ENCODE results near the gene HS3ST5.

Gene HS3ST5

GRCh38 chr6:114009192-114009591 is 333.6 kb downstream of the HS3ST5 start:
- POLR2A ChIA-PET = no interaction called here

GRCh38 chr6:114008331-114008730 is 334.5 kb downstream of the HS3ST5 start:
- no peak for DNase-seq (ENCODE audit: extremely low spot score)
- no peak for TF ChIP-seq HDGF (IDR thresholded peaks at IDR 0.05; ENCODE audit: borderline replicate concordance)
- TF ChIP-seq FOXK2 (IDR thresholded peaks at IDR 0.05) = no peak
- TF ChIP-seq BHLHE40 (IDR thresholded peaks at IDR 0.05; ENCODE audit: borderline replicate concordance) = no peak
- TF ChIP-seq SP1 (IDR thresholded peaks at IDR 0.05) = no peak
- TF ChIP-seq ZNF384 (IDR thresholded peaks at IDR 0.05) = no peak
- no peak for TF ChIP-seq ELF4 (IDR thresholded peaks at IDR 0.05)
- no peak for TF ChIP-seq CTBP1 (IDR thresholded peaks at IDR 0.05; ENCODE audit: borderline replicate concordance)
- no peak for TF ChIP-seq SUZ12 (IDR thresholded peaks at IDR 0.05)
- ChIA-PET CTCF (no interaction called here), POLR2A (no interaction called here)

More at GRCh38 chr6:114009192-114009591, 333.6 kb downstream of the HS3ST5 start:
- CTCF ChIA-PET = no interaction called here
- TF ChIP-seq ARNT (IDR thresholded peaks at IDR 0.05) (no peak), TARDBP (IDR thresholded peaks at IDR 0.05) (no peak), HDGF (IDR thresholded peaks at IDR 0.05; ENCODE audit: borderline replicate concordance) (no peak), SUZ12 (IDR thresholded peaks at IDR 0.05) (no peak), BHLHE40 (IDR thresholded peaks at IDR 0.05; ENCODE audit: borderline replicate concordance) (no peak), NFRKB (IDR thresholded peaks at IDR 0.05) (no peak), PKNOX1 (IDR thresholded peaks at IDR 0.05) (no peak), L3MBTL2 (conservative IDR thresholded peaks at IDR 0.05) (no peak), CTBP1 (IDR thresholded peaks at IDR 0.05; ENCODE audit: borderline replicate concordance) (no peak)
- no peak for DNase-seq (ENCODE audit: extremely low spot score)

- CTCF ChIA-PET = no interaction called here
Measured at GRCh38 chr6:114007516-114007915, 335.3 kb downstream of the HS3ST5 start.

More at GRCh38 chr6:114007516-114007915, 335.3 kb downstream of the HS3ST5 start:
- DNase-seq (ENCODE audit: extremely low spot score) = no peak
- TF ChIP-seq NFRKB (IDR thresholded peaks at IDR 0.05) = no peak
- no peak for TF ChIP-seq L3MBTL2 (conservative IDR thresholded peaks at IDR 0.05)
- no peak for TF ChIP-seq ZNF384 (IDR thresholded peaks at IDR 0.05)
- no peak for TF ChIP-seq CTBP1 (IDR thresholded peaks at IDR 0.05; ENCODE audit: borderline replicate concordance)
- TF ChIP-seq SP1 (IDR thresholded peaks at IDR 0.05) = no peak
- POLR2A ChIA-PET = no interaction called here
